Ascending aorta (tissue), 2 donors: ENCODE data around the gene ACSM6. TPM values are rescaled to one million over a fixed set of nuclear protein-coding genes. Genes with fewer than 3 reads are reported as not detected.
A peak's percentile ranks its signal among the peaks of the same experiment; 100 is the strongest.
"Not testable (repeated sequence)": the region's sequence is repeated elsewhere in the genome, so short reads cannot be mapped to it uniquely, and the experiment has no call there.

Source experiments
- DNase-seq, 2 donors: peaks; one replicate each; pipeline ENCODE4 v3.0.0-alpha.2; 2019; ENCODE audit warnings: low spot score in 2 of 2
- H3K27ac ChIP-seq, 2 donors: fragments of 200-600 bp; sonication (generic); one replicate each; pipeline ENCODE4 v1.5.1; 2016 to 2017; ENCODE audit warnings: mild to moderate bottlenecking in 1 of 2
- H3K27me3 ChIP-seq: fragments of 200-600 bp; sonication (generic); one replicate; pipeline ENCODE4 v1.5.1; 2017
- H3K36me3 ChIP-seq, 2 donors: fragments of 200-600 bp; sonication (generic); one replicate each; pipeline ENCODE4 v1.5.1; 2016
- H3K4me1 ChIP-seq, 2 donors: fragments of 200-600 bp; sonication (generic); one replicate each; pipeline ENCODE4 v1.5.1; 2016 to 2017; ENCODE audit warnings: mild to moderate bottlenecking in 1 of 2
- H3K4me3 ChIP-seq, 2 donors: fragments of 200-600 bp; sonication (generic); one replicate each; pipeline ENCODE4 v1.5.1; 2016 to 2017; ENCODE audit warnings: mild to moderate bottlenecking in 1 of 2
- H3K9me3 ChIP-seq, 2 donors: fragments of 200-600 bp; sonication (generic); one replicate each; pipeline ENCODE4 v1.5.1; 2016
- intact Hi-C: fragments of 100-400 bp; cut with DNase I; formaldehyde crosslinking; loops from one replicate; pipeline ENCODE4 v1.15.1; 2023
- total RNA-seq: library from RNA; depleted of rRNA; stranded (reverse); fragments of >200 nt; gene quantifications from one replicate; pipeline ENCODE4 v1.1.0, GENCODE V29; 2016
- TF ChIP-seq, protein P1 (sequence below), 3 experiments: fragments of 200-600 bp in 2 of 3; fragments of 450-650 bp in 1 of 3; sonication (generic) in 2 of 3; IDR thresholded peaks; one replicate each; pipeline ENCODE4 v1.5.1; 2016 to 2019; ENCODE audit warnings: antibody characterized with exemption in 3 of 3, mild to moderate bottlenecking in 1 of 3, moderate library complexity in 1 of 3

Gene ACSM6
- total RNA-seq, 1 donor from 2014 or later = not detected

DNA sequence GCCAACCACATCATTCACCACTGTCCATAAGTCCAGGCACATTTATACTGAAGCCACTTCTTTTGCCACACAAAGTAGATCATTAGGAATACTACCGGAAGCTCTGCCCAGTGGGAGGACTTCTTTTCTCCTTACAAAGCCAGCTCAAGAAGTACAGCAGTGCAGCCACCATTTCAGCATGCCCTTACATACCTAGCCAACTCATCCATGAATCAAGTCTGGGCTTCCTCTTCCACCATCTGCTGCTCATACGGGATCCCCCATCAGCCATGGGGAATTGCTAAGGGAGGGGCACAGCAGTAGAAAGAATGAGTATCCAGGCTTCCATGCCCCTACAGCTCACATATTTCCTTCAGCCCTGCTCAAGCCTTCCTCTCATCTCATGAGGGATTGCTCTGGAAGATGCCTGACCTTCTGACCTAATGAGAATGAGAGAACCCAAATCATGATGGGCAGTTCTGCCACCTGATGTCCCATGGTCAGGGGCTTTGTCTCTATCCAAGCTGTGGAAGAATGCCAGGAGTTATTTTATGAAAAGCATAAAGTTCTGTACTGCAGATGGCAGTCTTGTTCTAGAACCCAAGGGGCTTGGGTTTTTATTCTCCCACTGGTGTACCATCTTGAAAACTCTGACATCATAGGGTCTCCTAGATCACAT, 39.5 kb downstream of the ACSM6 start:
- H3K4me3 ChIP-seq = no peak overlapping the region

DNA sequence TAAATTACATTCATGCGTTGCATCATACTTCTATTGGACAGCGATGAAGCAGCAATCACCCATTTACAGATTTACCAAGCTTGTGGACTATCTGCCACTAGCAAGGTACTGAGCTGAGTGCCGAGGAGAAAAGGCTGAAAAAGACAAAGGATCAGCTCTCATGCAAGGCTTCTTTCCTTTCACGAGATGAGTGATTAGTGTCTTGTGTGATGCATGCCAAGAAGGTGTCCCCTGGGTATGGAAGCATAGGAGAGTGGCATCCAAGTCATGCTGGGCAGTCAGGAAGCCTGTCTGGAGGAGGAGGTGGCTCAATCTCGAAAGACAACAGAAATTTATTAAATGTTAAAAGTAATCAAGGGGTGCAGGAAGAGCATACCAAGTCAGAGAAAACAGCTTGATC, 40.9 kb downstream of the ACSM6 start:
- Histone ChIP-seq H3K27me3 (no peaks in the 10 kb centered on the region), H3K27ac (no peak overlapping the region), H3K4me3 (no peak overlapping the region), H3K36me3 (peaks cover 37 to 72% of the 10 kb centered on the region in 2 donors), H3K4me1 (peaks cover 0 to 4% of the 10 kb centered on the region in 2 donors), H3K9me3 (no peaks in the 10 kb centered on the region)
- intact Hi-C loops = no loop called here
- DNase-seq = no peak
- TF ChIP-seq, protein P1, sequence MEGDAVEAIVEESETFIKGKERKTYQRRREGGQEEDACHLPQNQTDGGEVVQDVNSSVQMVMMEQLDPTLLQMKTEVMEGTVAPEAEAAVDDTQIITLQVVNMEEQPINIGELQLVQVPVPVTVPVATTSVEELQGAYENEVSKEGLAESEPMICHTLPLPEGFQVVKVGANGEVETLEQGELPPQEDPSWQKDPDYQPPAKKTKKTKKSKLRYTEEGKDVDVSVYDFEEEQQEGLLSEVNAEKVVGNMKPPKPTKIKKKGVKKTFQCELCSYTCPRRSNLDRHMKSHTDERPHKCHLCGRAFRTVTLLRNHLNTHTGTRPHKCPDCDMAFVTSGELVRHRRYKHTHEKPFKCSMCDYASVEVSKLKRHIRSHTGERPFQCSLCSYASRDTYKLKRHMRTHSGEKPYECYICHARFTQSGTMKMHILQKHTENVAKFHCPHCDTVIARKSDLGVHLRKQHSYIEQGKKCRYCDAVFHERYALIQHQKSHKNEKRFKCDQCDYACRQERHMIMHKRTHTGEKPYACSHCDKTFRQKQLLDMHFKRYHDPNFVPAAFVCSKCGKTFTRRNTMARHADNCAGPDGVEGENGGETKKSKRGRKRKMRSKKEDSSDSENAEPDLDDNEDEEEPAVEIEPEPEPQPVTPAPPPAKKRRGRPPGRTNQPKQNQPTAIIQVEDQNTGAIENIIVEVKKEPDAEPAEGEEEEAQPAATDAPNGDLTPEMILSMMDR (IDR thresholded peaks at IDR 0.05) = no peak

More for the DNA sequence above, 39.5 kb downstream of the ACSM6 start:
- Histone ChIP-seq H3K27me3 (no peaks in the 10 kb centered on the region), H3K9me3 (no peaks in the 10 kb centered on the region), H3K4me1 (peaks cover 0 to 4% of the 10 kb centered on the region in 2 donors), H3K36me3 (peaks cover 28 to 58% of the 10 kb centered on the region in 2 donors), H3K27ac (no peak overlapping the region)
- TF ChIP-seq, protein P1 (IDR thresholded peaks at IDR 0.05) = no peak
- intact Hi-C loops = no loop called here
- DNase-seq = no peak

GRCh38 chr10:95235676-95236067, 41.6 kb downstream of the ACSM6 start:
- H3K4me1 ChIP-seq = no peaks in the 10 kb centered on the region
- H3K36me3 ChIP-seq = peaks cover 39 to 79% of the 10 kb centered on the region in 2 donors
- no peaks in the 10 kb centered on the region for H3K9me3 ChIP-seq
- H3K4me3 ChIP-seq = no peak overlapping the region
- no peaks in the 10 kb centered on the region for H3K27me3 ChIP-seq
- peak overlapping the region in 1 of 2 donors; percentile 55 for H3K27ac ChIP-seq
- TF ChIP-seq, protein P1 (IDR thresholded peaks at IDR 0.05) = no peak
- no peak for DNase-seq
- intact Hi-C loops = no loop called here

DNA sequence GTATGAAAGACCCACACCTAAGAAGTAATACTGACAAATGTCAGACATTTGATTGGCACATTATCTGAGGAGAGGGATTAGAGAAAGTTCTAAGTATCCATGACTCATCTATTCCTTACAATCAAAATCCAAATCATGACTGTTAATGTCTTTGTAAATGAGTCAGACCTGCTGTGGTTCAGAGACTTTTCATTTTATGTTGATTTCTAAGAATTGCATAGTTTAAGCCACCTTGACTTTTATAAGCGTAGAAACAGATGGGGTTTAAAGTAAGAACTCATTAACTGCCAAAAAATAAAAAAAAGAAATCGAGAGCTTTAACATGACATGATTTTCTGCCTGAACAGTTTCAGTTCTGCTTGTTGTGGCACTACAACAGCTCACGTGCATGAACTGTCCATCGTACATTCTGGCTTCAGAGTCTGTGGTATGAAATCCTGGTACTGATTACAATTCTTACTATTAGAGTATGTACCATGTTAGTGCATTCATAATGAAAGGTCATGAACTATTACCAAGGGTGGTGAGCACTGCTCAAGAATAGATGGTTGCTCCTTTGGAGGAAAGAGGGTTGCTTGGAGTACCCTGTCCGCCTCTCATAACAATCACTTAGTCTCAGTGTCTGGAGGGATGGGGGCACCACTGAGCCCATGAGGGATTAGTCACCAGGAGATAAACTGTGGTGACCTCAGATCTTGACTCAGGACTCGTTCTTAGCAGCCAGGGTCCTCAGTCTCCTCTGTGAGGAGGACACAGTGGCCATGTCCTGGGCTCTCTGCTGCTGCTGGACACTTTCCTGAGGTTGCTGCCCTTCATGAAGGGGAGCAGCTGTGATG, 42.2 kb downstream of the ACSM6 start:
- Histone ChIP-seq H3K9me3 (no peaks in the 10 kb centered on the region), H3K27ac (peak overlapping the region in 1 of 2 donors; percentile 55), H3K36me3 (peaks cover 40 to 84% of the 10 kb centered on the region in 2 donors), H3K27me3 (no peaks in the 10 kb centered on the region), H3K4me1 (no peaks in the 10 kb centered on the region), H3K4me3 (no peak overlapping the region)
- DNase-seq = no peak
- TF ChIP-seq, protein P1 (IDR thresholded peaks at IDR 0.05) = no peak
- intact Hi-C loops = no loop called here

GRCh38 chr10:95237376-95238170, 43.5 kb downstream of the ACSM6 start:
- H3K9me3 ChIP-seq = no peaks in the 10 kb centered on the region
- peaks cover 48 to 87% of the 10 kb centered on the region in 2 donors for H3K36me3 ChIP-seq
- H3K4me3 ChIP-seq = no peak overlapping the region
- H3K4me1 ChIP-seq = no peaks in the 10 kb centered on the region
- intact Hi-C loops = no loop called here
- DNase-seq = no peak
- H3K27me3 ChIP-seq = no peaks in the 10 kb centered on the region
- no peak overlapping the region for H3K27ac ChIP-seq
- TF ChIP-seq, protein P1 (IDR thresholded peaks at IDR 0.05) = no peak

- H3K27me3 ChIP-seq, H3K27ac ChIP-seq, H3K4me3 ChIP-seq, H3K4me1 ChIP-seq, H3K9me3 ChIP-seq, DNase-seq: not testable (repeated sequence)
- intact Hi-C loops = loop anchor here (10.0 kb wide), 1 partner anchor 105 kb away; no protein-coding TSS in a partner anchor
- H3K36me3 ChIP-seq = peaks cover 45 to 85% of the 10 kb centered on the region in 2 donors
Observed at GRCh38 chr10:95240096-95240495, 46.1 kb downstream of the ACSM6 start.
